ENCODE measurements around the gene S100A2.

DNA sequence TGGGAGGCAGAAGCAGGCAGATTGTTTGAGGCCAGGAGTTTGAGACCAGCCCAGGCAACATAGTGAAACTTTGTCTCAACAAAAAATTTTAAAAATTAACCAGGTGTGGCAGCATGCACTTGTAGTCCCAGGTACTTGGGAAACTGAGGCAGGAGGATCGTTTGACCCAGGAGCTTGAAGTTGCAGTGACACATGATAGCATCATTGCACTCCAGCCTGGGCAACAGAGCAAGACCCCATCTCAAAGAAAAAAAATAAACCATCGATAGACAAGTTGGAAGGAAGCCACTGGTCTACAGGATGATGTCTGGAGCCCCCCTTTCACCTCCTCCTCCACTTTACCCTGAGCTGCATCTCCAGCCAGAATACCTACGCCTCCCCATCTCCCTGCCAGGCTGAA lies 46.4 kb downstream of the S100A2 start:
- TF ChIP-seq, protein P1, sequence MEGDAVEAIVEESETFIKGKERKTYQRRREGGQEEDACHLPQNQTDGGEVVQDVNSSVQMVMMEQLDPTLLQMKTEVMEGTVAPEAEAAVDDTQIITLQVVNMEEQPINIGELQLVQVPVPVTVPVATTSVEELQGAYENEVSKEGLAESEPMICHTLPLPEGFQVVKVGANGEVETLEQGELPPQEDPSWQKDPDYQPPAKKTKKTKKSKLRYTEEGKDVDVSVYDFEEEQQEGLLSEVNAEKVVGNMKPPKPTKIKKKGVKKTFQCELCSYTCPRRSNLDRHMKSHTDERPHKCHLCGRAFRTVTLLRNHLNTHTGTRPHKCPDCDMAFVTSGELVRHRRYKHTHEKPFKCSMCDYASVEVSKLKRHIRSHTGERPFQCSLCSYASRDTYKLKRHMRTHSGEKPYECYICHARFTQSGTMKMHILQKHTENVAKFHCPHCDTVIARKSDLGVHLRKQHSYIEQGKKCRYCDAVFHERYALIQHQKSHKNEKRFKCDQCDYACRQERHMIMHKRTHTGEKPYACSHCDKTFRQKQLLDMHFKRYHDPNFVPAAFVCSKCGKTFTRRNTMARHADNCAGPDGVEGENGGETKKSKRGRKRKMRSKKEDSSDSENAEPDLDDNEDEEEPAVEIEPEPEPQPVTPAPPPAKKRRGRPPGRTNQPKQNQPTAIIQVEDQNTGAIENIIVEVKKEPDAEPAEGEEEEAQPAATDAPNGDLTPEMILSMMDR (IDR thresholded peaks at IDR 0.05) = no peak
- TF ChIP-seq POLR2A (IDR thresholded peaks at IDR 0.05) = no peak

All from esophagus squamous epithelium (tissue), 4 donors.